Right lobe of liver (tissue), 4 donors: ENCODE measurements around the gene AFAP1L1.

Source experiments
- CTCF ChIP-seq, 4 donors: fragments of 200-600 bp in 3 of 4; fragments of 450-650 bp in 1 of 4; IDR thresholded peaks; one replicate each; pipeline versions ENCODE4 v1.5.1 to v1.8.0; 2016 to 2022; ENCODE audit warnings: antibody characterized with exemption in 4 of 4, mild to moderate bottlenecking in 2 of 4
- POLR2A ChIP-seq: fragments of 450-650 bp; IDR thresholded peaks from one replicate; pipeline ENCODE4 v1.6.1; 2017; ENCODE audit warnings: antibody characterized with exemption, mild to moderate bottlenecking
- donor health status: DM: no; HTN: no; CAD: no.
- donor health status: DM: no; HTN: no; CAD: no.
- donor health status: DM: no; HTN: yes; CAD: no.

GRCh38 chr5:149271716-149272563, at the start of gene AFAP1L1:
- TF ChIP-seq CTCF (IDR thresholded peaks at IDR 0.05) (no peak), POLR2A (peak; percentile 56)
